Caco-2 (cell line): ENCODE measurements around the gene WNK2. TPM values are rescaled to one million over a fixed set of nuclear protein-coding genes. Genes with fewer than 3 reads are reported as not detected.

ENCODE experiments used
- BruUV-seq: library from RNA; stranded (reverse); fragments of 400-500 nt; replicated peaks from 2 replicates; lab custom pipeline; 2021; lab: Mats Ljungman, UMichigan
- CTCF ChIA-PET: fragments of 300-600 bp; sonication (Branson Sonifier 250); formaldehyde crosslinking; loops from one replicate; lab custom pipeline; 2022; ENCODE audit warnings: antibody characterized with exemption; lab: Charles Lee
- POLR2A ChIA-PET: fragments of 300-600 bp; sonication (Branson Sonifier 250); formaldehyde crosslinking; loops from one replicate; lab custom pipeline; 2022; ENCODE audit warnings: antibody characterized with exemption; lab: Charles Lee
- DNase-seq, 2 experiments: peaks; one replicate each; pipeline versions ENCODE4 v3.0.0 to v3.0.0-alpha.2; 2020 to 2022
- H3K27me3 ChIP-seq: replicated peaks from 2 replicates; pipeline ENCODE4 v1.6.0; 2011; ENCODE audit warnings: low read length; ENCODE audit not compliant: control insufficient read depth, insufficient read depth
- H3K36me3 ChIP-seq: 2 replicates; pipeline ENCODE4 v1.5.1; 2011; ENCODE audit warnings: low read length; ENCODE audit not compliant: control insufficient read depth, insufficient read depth
- H3K4me1 ChIP-seq: fragments of 250-450 bp; sonication (Bioruptor Pico); 2 replicates; pipeline ENCODE4 v1.5.1; 2020; ENCODE audit warnings: mild to moderate bottlenecking
- H3K4me3 ChIP-seq: 2 replicates; pipeline ENCODE4 v1.5.1; 2011; ENCODE audit warnings: low read depth, mild to moderate bottlenecking, control low read depth, low read length
- H3K9me3 ChIP-seq: fragments of 250-450 bp; sonication (Bioruptor Pico); 2 replicates; pipeline ENCODE4 v1.5.1; 2020; ENCODE audit warnings: mild to moderate bottlenecking, moderate library complexity
- H3K27ac Mint-ChIP-seq: one replicate; pipeline ENCODE4 v1.8.0; 2022; ENCODE audit warnings: mixed read lengths; ENCODE audit not compliant: unreplicated experiment
- H3K27me3 Mint-ChIP-seq: one replicate; pipeline ENCODE4 v1.8.0; 2022; ENCODE audit warnings: mixed read lengths; ENCODE audit not compliant: insufficient read depth, unreplicated experiment
- H3K36me3 Mint-ChIP-seq: one replicate; pipeline ENCODE4 v1.8.0; 2022; ENCODE audit warnings: mild to moderate bottlenecking, mixed read lengths; ENCODE audit not compliant: insufficient read depth, unreplicated experiment
- H3K4me1 Mint-ChIP-seq: one replicate; pipeline ENCODE4 v1.8.0; 2022; ENCODE audit warnings: low read depth, mixed read lengths; ENCODE audit not compliant: unreplicated experiment
- H3K4me3 Mint-ChIP-seq: one replicate; pipeline ENCODE4 v1.8.0; 2022; ENCODE audit warnings: mild to moderate bottlenecking, moderate library complexity, mixed read lengths; ENCODE audit not compliant: unreplicated experiment
- H3K9me3 Mint-ChIP-seq: one replicate; pipeline ENCODE4 v1.8.0; 2022; ENCODE audit warnings: mixed read lengths; ENCODE audit not compliant: unreplicated experiment
- CTCF ChIP-seq, 2 experiments: fragments of 200-600 bp in 1 of 2; IDR thresholded peaks; 1 replicate in 1 of 2; 2 replicates in 1 of 2; pipeline versions ENCODE4 v1.5.1 to v1.8.0; 2011 to 2022; ENCODE audit warnings: antibody characterized with exemption in 1 of 2, control low read depth in 1 of 2, inconsistent platforms in 1 of 2, low read depth in 1 of 2, low read length in 1 of 2, mild to moderate bottlenecking in 1 of 2, moderate library complexity in 1 of 2; ENCODE audit not compliant: insufficient read depth in 1 of 2, severe bottlenecking in 1 of 2, unreplicated experiment in 1 of 2
- intact Hi-C: fragments of 100-400 bp; cut with micrococcal nuclease; formaldehyde crosslinking; loops from one replicate; pipeline ENCODE4 v1.10.0; 2022; ENCODE audit not compliant: unreplicated experiment
- total RNA-seq: library from RNA; stranded (reverse); gene quantifications from 2 replicates; pipeline ENCODE4 v1.2.3, GENCODE V29; 2022

The WNK2 gene
- total RNA-seq, 1 experiment from 2014 or later: 21.7 TPM

- Mint-ChIP-seq H3K36me3 (no peaks in the 10 kb centered on the region), H3K9me3 (no peaks in the 10 kb centered on the region), H3K4me1 (peaks cover 7% of the 10 kb centered on the region), H3K27ac (no peak overlapping the region), H3K4me3 (no peak overlapping the region), H3K27me3 (no peaks in the 10 kb centered on the region)
- intact Hi-C loops: no loop called here
- no TSS peak for BruUV-seq
- Histone ChIP-seq H3K27me3 (no peaks in the 10 kb centered on the region), H3K36me3 (no peaks in the 10 kb centered on the region; the same call in 1 of the 2 replicates), H3K4me1 (peaks cover 14% of the 10 kb centered on the region), H3K4me3 (no peak overlapping the region), H3K9me3 (no peaks in the 10 kb centered on the region)
- CTCF ChIA-PET: no interaction called here
- TF ChIP-seq CTCF (IDR thresholded peaks at IDR 0.05; ENCODE audit: insufficient read depth in 1 of 2, low read depth in 1 of 2, low read length in 1 of 2, severe bottlenecking in 1 of 2, unreplicated experiment in 1 of 2): no peak
- POLR2A ChIA-PET: no interaction called here
- DNase-seq: no peak
Measured at GRCh38 chr9:93206576-93207155, 22.7 kb downstream of the WNK2 start.

GRCh38 chr9:93207326-93207814 is 23.4 kb downstream of the WNK2 start:
- Histone ChIP-seq H3K4me1 (peaks cover 7% of the 10 kb centered on the region; the same call in 1 of the 2 replicates), H3K4me3 (no peak overlapping the region), H3K36me3 (no peaks in the 10 kb centered on the region; the same call in 1 of the 2 replicates), H3K27me3 (no peaks in the 10 kb centered on the region), H3K9me3 (no peaks in the 10 kb centered on the region)
- Mint-ChIP-seq H3K4me3 (no peak overlapping the region), H3K27ac (no peak overlapping the region), H3K4me1 (peaks cover 7% of the 10 kb centered on the region), H3K9me3 (no peaks in the 10 kb centered on the region), H3K36me3 (no peaks in the 10 kb centered on the region), H3K27me3 (no peaks in the 10 kb centered on the region)
- ChIA-PET CTCF (no interaction called here), POLR2A (no interaction called here)
- intact Hi-C loops: no loop called here
- DNase-seq: no peak
- BruUV-seq: no TSS peak
- TF ChIP-seq CTCF (IDR thresholded peaks at IDR 0.05; ENCODE audit: insufficient read depth in 1 of 2, low read depth in 1 of 2, low read length in 1 of 2, severe bottlenecking in 1 of 2, unreplicated experiment in 1 of 2): no peak

GRCh38 chr9:93207860-93208734 is 24.2 kb downstream of the WNK2 start:
- intact Hi-C loops: no loop called here
- ChIA-PET POLR2A (no interaction called here), CTCF (no interaction called here)
- Mint-ChIP-seq H3K4me1 (peaks cover 7% of the 10 kb centered on the region), H3K4me3 (no peak overlapping the region), H3K27ac (no peak overlapping the region), H3K9me3 (no peaks in the 10 kb centered on the region), H3K27me3 (no peaks in the 10 kb centered on the region), H3K36me3 (no peaks in the 10 kb centered on the region)
- Histone ChIP-seq H3K27me3 (no peaks in the 10 kb centered on the region), H3K9me3 (no peaks in the 10 kb centered on the region), H3K36me3 (no peaks in the 10 kb centered on the region; the same call in 1 of the 2 replicates), H3K4me3 (no peak overlapping the region), H3K4me1 (peaks cover 7% of the 10 kb centered on the region; the same call in 1 of the 2 replicates)
- no TSS peak for BruUV-seq
- DNase-seq: no peak
- no peak for TF ChIP-seq CTCF (IDR thresholded peaks at IDR 0.05; ENCODE audit: insufficient read depth in 1 of 2, low read depth in 1 of 2, low read length in 1 of 2, severe bottlenecking in 1 of 2, unreplicated experiment in 1 of 2)
